Osteoblast (primary cell): ENCODE data around the gene AKAP12. TPM values are rescaled to one million over a fixed set of nuclear protein-coding genes. Genes with fewer than 3 reads are reported as not detected.
"Not testable (repeated sequence)": the region's sequence is repeated elsewhere in the genome, so short reads cannot be mapped to it uniquely, and the experiment has no call there.

Experiments used
- DNase-seq: peaks from one replicate; pipeline ENCODE4 v3.0.0; 2011; ENCODE audit warnings: low spot score, mixed read lengths; ENCODE audit not compliant: insufficient read length; ENCODE audit errors: missing footprints
- H2AFZ ChIP-seq: 2 replicates; pipeline ENCODE4 v1.6.0; 2011; ENCODE audit warnings: mild to moderate bottlenecking, low read length
- H3K27ac ChIP-seq: 2 replicates; pipeline ENCODE4 v1.5.1; 2011; ENCODE audit warnings: mild to moderate bottlenecking, low read depth, low read length, moderate library complexity
- H3K27me3 ChIP-seq: 2 replicates; pipeline ENCODE4 v1.6.0; 2012; ENCODE audit warnings: mild to moderate bottlenecking, control low read depth, inconsistent platforms, low read length, moderate library complexity; ENCODE audit not compliant: insufficient read depth
- H3K36me3 ChIP-seq: 2 replicates; pipeline ENCODE4 v1.5.1; 2011; ENCODE audit warnings: mild to moderate bottlenecking, low read length, control low read depth, moderate library complexity; ENCODE audit not compliant: insufficient read depth
- H3K4me1 ChIP-seq: 2 replicates; pipeline ENCODE4 v1.5.1; 2011; ENCODE audit warnings: mild to moderate bottlenecking, low read length, control low read depth, moderate library complexity; ENCODE audit not compliant: insufficient read depth
- H3K4me2 ChIP-seq: 2 replicates; pipeline ENCODE4 v1.6.0; 2011; ENCODE audit warnings: mild to moderate bottlenecking, low read length; ENCODE audit not compliant: insufficient read depth
- H3K4me3 ChIP-seq: fragments of 200-600 bp; sonication (generic); 3 replicates; pipeline ENCODE4 v1.5.1; 2012; ENCODE audit warnings: mild to moderate bottlenecking, low read length, inconsistent platforms; ENCODE audit not compliant: insufficient read depth
- H3K79me2 ChIP-seq: 2 replicates; pipeline ENCODE4 v1.6.0; 2012; ENCODE audit warnings: mild to moderate bottlenecking, low read length, control low read depth, inconsistent platforms; ENCODE audit not compliant: insufficient read depth
- H3K9me3 ChIP-seq: 2 replicates; pipeline ENCODE4 v1.5.1; 2011; ENCODE audit warnings: low read depth, low read length, control low read depth
- H4K20me1 ChIP-seq: 2 replicates; pipeline ENCODE4 v1.6.0; 2012; ENCODE audit warnings: mild to moderate bottlenecking, low read length, control low read depth; ENCODE audit not compliant: insufficient read depth
- CTCF ChIP-seq: IDR thresholded peaks from 2 replicates; pipeline ENCODE4 v1.5.1; 2011; ENCODE audit warnings: mild to moderate bottlenecking, low read depth, low read length, moderate library complexity; ENCODE audit errors: extremely low read depth
- total RNA-seq: library from RNA; depleted of rRNA; stranded (reverse); fragments of >200 nt; gene quantifications from 2 replicates; pipeline ENCODE4 v1.2.3, GENCODE V29; 2012

The AKAP12 gene
- total RNA-seq, 1 donor, result 67.3 TPM

DNA sequence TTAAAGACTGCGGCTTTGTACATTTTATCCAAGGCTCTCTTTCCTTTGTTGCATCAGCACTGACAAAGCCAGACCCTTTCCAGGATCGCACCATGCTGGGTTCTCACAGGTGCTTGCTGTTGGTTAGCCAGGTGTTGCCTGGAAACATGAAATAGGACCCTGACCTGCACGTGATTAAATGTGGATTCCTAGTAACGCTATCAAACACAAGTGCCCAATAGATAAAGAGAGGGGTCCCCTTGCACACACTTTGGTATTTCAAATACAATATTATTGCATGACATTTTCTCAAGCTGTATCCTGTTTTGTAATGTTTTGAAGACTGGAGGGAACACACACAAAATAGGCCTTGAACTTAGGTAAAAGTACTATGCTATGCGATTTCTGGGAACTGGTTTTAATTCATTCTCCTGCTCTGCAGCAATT lies 73.3 kb downstream of the AKAP12 start:
- no peaks in the 10 kb centered on the region for H3K27me3 ChIP-seq
- H3K4me2 ChIP-seq, result no peak overlapping the region
- H3K36me3 ChIP-seq, result no peaks in the 10 kb centered on the region
- no peaks in the 10 kb centered on the region for H3K9me3 ChIP-seq
- no peak overlapping the region for H3K27ac ChIP-seq
- H3K4me3 ChIP-seq, result no peak overlapping the region
- peaks cover 4% of the 10 kb centered on the region for H3K4me1 ChIP-seq
- peak; percentile 35 for DNase-seq
- no peaks in the 10 kb centered on the region for H4K20me1 ChIP-seq
- TF ChIP-seq CTCF, result no peak
- no peaks in the 10 kb centered on the region for H3K79me2 ChIP-seq
- H2AFZ ChIP-seq, result no peak overlapping the region

- not testable (repeated sequence) for H4K20me1 ChIP-seq, H2AFZ ChIP-seq, DNase-seq, H3K4me2 ChIP-seq, H3K9me3 ChIP-seq, H3K27ac ChIP-seq, H3K4me1 ChIP-seq, H3K79me2 ChIP-seq, H3K4me3 ChIP-seq, H3K36me3 ChIP-seq, H3K27me3 ChIP-seq
Observed at GRCh38 chr6:151315661-151316060, 75.9 kb downstream of the AKAP12 start.

- Histone ChIP-seq H3K9me3 (no peaks in the 10 kb centered on the region), H3K4me1 (peaks cover 4% of the 10 kb centered on the region), H2AFZ (no peak overlapping the region), H3K4me2 (peak overlapping the region; percentile 24), H3K36me3 (no peaks in the 10 kb centered on the region), H3K79me2 (no peaks in the 10 kb centered on the region), H3K4me3 (no peak overlapping the region), H4K20me1 (no peaks in the 10 kb centered on the region), H3K27ac (peak overlapping the region; percentile 47), H3K27me3 (no peaks in the 10 kb centered on the region)
- TF ChIP-seq CTCF, result no peak
- peak; percentile 77 for DNase-seq
Observed at GRCh38 chr6:151317103-151317994, 77.6 kb downstream of the AKAP12 start.

GRCh38 chr6:151317995-151318365 lies 78.2 kb downstream of the AKAP12 start:
- no peak for TF ChIP-seq CTCF
- no peaks in the 10 kb centered on the region for H4K20me1 ChIP-seq
- no peak overlapping the region for H3K4me2 ChIP-seq
- H2AFZ ChIP-seq, result no peak overlapping the region
- H3K27me3 ChIP-seq, result no peaks in the 10 kb centered on the region
- H3K36me3 ChIP-seq, result no peaks in the 10 kb centered on the region
- DNase-seq, result no peak
- H3K27ac ChIP-seq, result no peak overlapping the region
- H3K9me3 ChIP-seq, result no peaks in the 10 kb centered on the region
- no peaks in the 10 kb centered on the region for H3K79me2 ChIP-seq
- H3K4me3 ChIP-seq, result no peak overlapping the region
- H3K4me1 ChIP-seq, result peaks cover 4% of the 10 kb centered on the region
